H9 (cell line): ENCODE measurements around the gene CSMD2. TPM values are rescaled to one million over a fixed set of nuclear protein-coding genes. Genes with fewer than 3 reads are reported as not detected.
"Not testable (repeated sequence)": the region's sequence is repeated elsewhere in the genome, so short reads cannot be mapped to it uniquely, and the experiment has no call there.

Source experiments
- DNase-seq: peaks from one replicate; pipeline ENCODE4 v3.0.0-alpha.2; 2017
- H2AFZ ChIP-seq: one replicate; pipeline ENCODE4 v1.6.1; 2013; ENCODE audit warnings: mild to moderate bottlenecking, low read length, control low read depth, moderate library complexity
- H2AK5ac ChIP-seq: 2 replicates; pipeline ENCODE4 v1.6.1; 2013; ENCODE audit warnings: low read length, control low read depth, mixed read lengths; ENCODE audit not compliant: insufficient read length
- H2BK120ac ChIP-seq: one replicate; pipeline ENCODE4 v1.6.1; 2013; ENCODE audit warnings: low read depth, mild to moderate bottlenecking, low read length, control low read depth, inconsistent platforms; ENCODE audit not compliant: poor library complexity, severe bottlenecking
- H2BK12ac ChIP-seq: 2 replicates; pipeline ENCODE4 v1.6.1; 2013; ENCODE audit warnings: low read length, control low read depth, mixed read lengths, low read depth; ENCODE audit not compliant: insufficient read length
- H2BK15ac ChIP-seq: 2 replicates; pipeline ENCODE4 v1.6.1; 2013; ENCODE audit warnings: low read depth, low read length, control low read depth
- H2BK20ac ChIP-seq: one replicate; pipeline ENCODE4 v1.6.1; 2013; ENCODE audit warnings: low read depth, mild to moderate bottlenecking, low read length, control low read depth, inconsistent platforms; ENCODE audit not compliant: poor library complexity, severe bottlenecking
- H2BK5ac ChIP-seq: 2 replicates; pipeline ENCODE4 v1.6.1; 2013; ENCODE audit warnings: low read length, control low read depth, mixed read lengths; ENCODE audit not compliant: insufficient read length
- H3K14ac ChIP-seq: 2 replicates; pipeline ENCODE4 v1.6.1; 2013; ENCODE audit warnings: low read length, control low read depth; ENCODE audit not compliant: insufficient read depth
- H3K18ac ChIP-seq: 2 replicates; pipeline ENCODE4 v1.6.1; 2013; ENCODE audit warnings: low read depth, mild to moderate bottlenecking, mixed read lengths, low read length, control low read depth; ENCODE audit not compliant: insufficient read length
- H3K23ac ChIP-seq: 2 replicates; pipeline ENCODE4 v1.6.1; 2013; ENCODE audit warnings: low read length, control low read depth, mixed read lengths, low read depth; ENCODE audit not compliant: insufficient read length
- H3K23me2 ChIP-seq: 2 replicates; pipeline ENCODE4 v1.6.1; 2013; ENCODE audit warnings: low read depth, mild to moderate bottlenecking, mixed read lengths, low read length, control low read depth; ENCODE audit not compliant: insufficient read length, poor library complexity, severe bottlenecking
- H3K27ac ChIP-seq: 2 replicates; pipeline ENCODE4 v1.5.1; 2013; ENCODE audit warnings: low read length, control low read depth, mixed read lengths, low read depth; ENCODE audit not compliant: insufficient read length
- H3K27me3 ChIP-seq: 2 replicates; pipeline ENCODE4 v1.6.1; 2013; ENCODE audit warnings: low read length, control low read depth, inconsistent platforms; ENCODE audit not compliant: insufficient read depth
- H3K4ac ChIP-seq: 2 replicates; pipeline ENCODE4 v1.6.1; 2013; ENCODE audit warnings: low read depth, mild to moderate bottlenecking, control low read depth, inconsistent platforms, low read length, moderate library complexity
- H3K4me1 ChIP-seq: 2 replicates; pipeline ENCODE4 v1.6.1; 2013; ENCODE audit warnings: low read length, control low read depth, inconsistent platforms; ENCODE audit not compliant: insufficient read depth
- H3K4me2 ChIP-seq: 2 replicates; pipeline ENCODE4 v1.6.1; 2013; ENCODE audit warnings: low read length, control low read depth, mixed read lengths; ENCODE audit not compliant: insufficient read length, insufficient read depth
- H3K56ac ChIP-seq: 2 replicates; pipeline ENCODE4 v1.6.1; 2013; ENCODE audit warnings: low read depth, mild to moderate bottlenecking, mixed read lengths, low read length, control low read depth; ENCODE audit not compliant: insufficient read length
- H3K79me1 ChIP-seq: 2 replicates; pipeline ENCODE4 v1.6.1; 2013; ENCODE audit warnings: low read depth, mild to moderate bottlenecking, moderate library complexity, low read length, control low read depth, inconsistent platforms; ENCODE audit not compliant: insufficient read depth, poor library complexity, severe bottlenecking
- H3K79me2 ChIP-seq: 2 replicates; pipeline ENCODE4 v1.6.1; 2013; ENCODE audit warnings: low read length, control low read depth, inconsistent platforms; ENCODE audit not compliant: insufficient read depth
- H3K9ac ChIP-seq: 2 replicates; pipeline ENCODE4 v1.6.1; 2013; ENCODE audit warnings: low read length, control low read depth, mixed read lengths; ENCODE audit not compliant: insufficient read length; ENCODE audit errors: extremely low read depth
- H3K9me3 ChIP-seq: one replicate; pipeline ENCODE4 v1.6.1; 2013; ENCODE audit warnings: low read depth, low read length, inconsistent platforms; ENCODE audit not compliant: control insufficient read depth
- H3T11ph ChIP-seq: one replicate; pipeline ENCODE4 v1.6.1; 2013; ENCODE audit warnings: mild to moderate bottlenecking, low read length, control low read depth, inconsistent platforms
- H4K20me1 ChIP-seq: one replicate; pipeline ENCODE4 v1.6.1; 2013; ENCODE audit not compliant: control insufficient read depth, insufficient read length, insufficient read depth
- H4K5ac ChIP-seq: 2 replicates; pipeline ENCODE4 v1.6.1; 2013; ENCODE audit warnings: low read depth, mild to moderate bottlenecking, mixed read lengths, low read length, control low read depth; ENCODE audit not compliant: insufficient read length
- H4K8ac ChIP-seq: replicated peaks from 2 replicates; pipeline ENCODE4 v1.6.1; 2013; ENCODE audit warnings: low read length, control low read depth, mixed read lengths, low read depth; ENCODE audit not compliant: insufficient read length
- H4K91ac ChIP-seq: 2 replicates; pipeline ENCODE4 v1.6.1; 2013; ENCODE audit warnings: low read depth, mild to moderate bottlenecking, moderate library complexity, mixed read lengths, low read length, control low read depth; ENCODE audit not compliant: insufficient read length
- H3K27ac Mint-ChIP-seq, 3 experiments: 2 replicates in 2 of 3; 3 replicates in 1 of 3; pipeline ENCODE4 v1.8.0; 2020 to 2021; ENCODE audit warnings: mixed read lengths in 3 of 3, mild to moderate bottlenecking in 1 of 3, moderate library complexity in 1 of 3
- H3K27me3 Mint-ChIP-seq: 2 replicates; pipeline ENCODE4 v1.8.0; 2021; ENCODE audit warnings: low read depth, mild to moderate bottlenecking, moderate library complexity, mixed read lengths
- H3K36me3 Mint-ChIP-seq, 3 experiments: 2 replicates in 2 of 3; 3 replicates in 1 of 3; pipeline ENCODE4 v1.8.0; 2020 to 2021; ENCODE audit warnings: low read depth in 3 of 3, mixed read lengths in 3 of 3; ENCODE audit not compliant: insufficient read depth in 1 of 3
- H3K4me1 Mint-ChIP-seq, 2 experiments: 2 replicates each; pipeline ENCODE4 v1.8.0; 2020; ENCODE audit warnings: mixed read lengths in 2 of 2
- H3K4me3 Mint-ChIP-seq, 2 experiments: 2 replicates in 1 of 2; 3 replicates in 1 of 2; pipeline ENCODE4 v1.8.0; 2020 to 2021; ENCODE audit warnings: mild to moderate bottlenecking in 2 of 2, mixed read lengths in 2 of 2, moderate library complexity in 1 of 2
- H3K9me3 Mint-ChIP-seq, 2 experiments: 2 replicates in 1 of 2; 3 replicates in 1 of 2; pipeline ENCODE4 v1.8.0; 2020; ENCODE audit warnings: mild to moderate bottlenecking in 2 of 2, mixed read lengths in 2 of 2, moderate library complexity in 1 of 2
- CTCF ChIP-seq: fragments of 200-600 bp; sonication (generic); conservative IDR thresholded peaks from 3 replicates; pipeline ENCODE4 v1.8.0; 2021; ENCODE audit warnings: antibody characterized with exemption, mild to moderate bottlenecking
- WGBS: extraction: QIAGEN DNeasy Blood & Tissue Kit; methylation state at CpG from one replicate; pipeline ENCODE4 v1.1.7; 2013; ENCODE audit warnings: missing lambda C conversion rate, low lambda C conversion rate, mixed read lengths; ENCODE audit not compliant: insufficient read length; ENCODE audit errors: extremely low coverage; 5-methylcytosine and 5-hydroxymethylcytosine counted together
- total RNA-seq: library from RNA; stranded (reverse); gene quantifications from 2 replicates; pipeline ENCODE4 v1.2.1, GENCODE V29; 2021

CSMD2 gene
- total RNA-seq, 1 experiment from 2014 or later: 6.4 TPM

- H2AK5ac ChIP-seq: no peak overlapping the region
- H3K27ac ChIP-seq: no peak overlapping the region
- no peak overlapping the region for H4K91ac ChIP-seq
- no peaks in the 10 kb centered on the region for H3K79me1 ChIP-seq
- H3K4me3 Mint-ChIP-seq: no peak overlapping the region
- H2BK120ac ChIP-seq: no peak overlapping the region
- TF ChIP-seq CTCF: no peak
- no CpG with 5 or more reads among the region's 6 CpGs for whole genome bisulfite sequencing
- H2BK15ac ChIP-seq: no peak overlapping the region
- H2BK20ac ChIP-seq: no peak overlapping the region
- H3K4me2 ChIP-seq: no peak overlapping the region
- H3K56ac ChIP-seq: no peak overlapping the region
- no peak overlapping the region for H3T11ph ChIP-seq
- peaks cover 2% of the 10 kb centered on the region; the same call in 1 of the 2 replicates for H3K4me1 ChIP-seq
- H2AFZ ChIP-seq: no peak overlapping the region
- no peak overlapping the region for H3K27ac Mint-ChIP-seq
- no peak overlapping the region for H2BK12ac ChIP-seq
- H3K23ac ChIP-seq: no peak overlapping the region
- H4K20me1 ChIP-seq: no peaks in the 10 kb centered on the region
- DNase-seq: no peak
- peaks cover 5% of the 10 kb centered on the region; the same call in 1 of the 2 replicates for H3K27me3 Mint-ChIP-seq
- H3K36me3 Mint-ChIP-seq: peaks cover 0 to 6% (median 3%) of the 10 kb centered on the region in 3 experiments; a peak in 5 of 7 replicates
- no peak overlapping the region for H4K5ac ChIP-seq
- H3K79me2 ChIP-seq: no peaks in the 10 kb centered on the region
- no peak overlapping the region for H3K14ac ChIP-seq
- H3K23me2 ChIP-seq: no peaks in the 10 kb centered on the region
- H3K4ac ChIP-seq: no peak overlapping the region
- peaks cover 13 to 17% of the 10 kb centered on the region in 2 experiments for H3K4me1 Mint-ChIP-seq
- no peak overlapping the region for H3K18ac ChIP-seq
- no peaks in the 10 kb centered on the region for H3K27me3 ChIP-seq
- no peak overlapping the region for H3K9ac ChIP-seq
- H3K9me3 Mint-ChIP-seq: peaks cover 14 to 15% of the 10 kb centered on the region in 2 experiments; a peak in 4 of 5 replicates
- no peak overlapping the region for H2BK5ac ChIP-seq
- no peak overlapping the region for H4K8ac ChIP-seq
- H3K9me3 ChIP-seq: no peaks in the 10 kb centered on the region
These were observed 652.6 kb downstream of the CSMD2 start for GRCh38 chr1:33512226-33513011.

- H2BK120ac ChIP-seq, H2BK15ac ChIP-seq, H3K18ac ChIP-seq, H3K27ac Mint-ChIP-seq, H2BK20ac ChIP-seq, H3K27me3 ChIP-seq, H3K79me2 ChIP-seq, H3K4me1 Mint-ChIP-seq, H3K9me3 ChIP-seq, H3T11ph ChIP-seq, H3K79me1 ChIP-seq, H4K8ac ChIP-seq, H2BK12ac ChIP-seq, H3K14ac ChIP-seq, H2BK5ac ChIP-seq, H3K23me2 ChIP-seq, H2AK5ac ChIP-seq, H2AFZ ChIP-seq, H3K27me3 Mint-ChIP-seq, H3K4me2 ChIP-seq, H3K36me3 Mint-ChIP-seq, H3K4ac ChIP-seq, H3K4me3 Mint-ChIP-seq, H3K27ac ChIP-seq, H3K4me1 ChIP-seq, H3K23ac ChIP-seq, DNase-seq, H3K9ac ChIP-seq, H4K20me1 ChIP-seq, H3K56ac ChIP-seq, H4K5ac ChIP-seq, H4K91ac ChIP-seq: not testable (repeated sequence)
- peaks cover 15 to 18% of the 10 kb centered on the region in 2 experiments; a peak in 4 of 5 replicates for H3K9me3 Mint-ChIP-seq
- no CpG with 5 or more reads among the region's 24 CpGs for WGBS
These were observed 655.8 kb downstream of the CSMD2 start for GRCh38 chr1:33509276-33509675.
